Karpas-422 (cell line): ENCODE measurements around the gene RCSD1. TPM values are rescaled to one million over a fixed set of nuclear protein-coding genes. Genes with fewer than 3 reads are reported as not detected.
A peak's percentile ranks its signal among the peaks of the same experiment; 100 is the strongest.

ENCODE experiments used
- DNase-seq: peaks from one replicate; pipeline ENCODE4 v3.0.0-alpha.2; 2015
- H2AFZ ChIP-seq: fragments of 200-600 bp; sonication (generic); 2 replicates; pipeline ENCODE4 v1.6.1; 2014; ENCODE audit warnings: antibody characterized with exemption, low read length, mixed read lengths
- H3K27ac ChIP-seq: fragments of 200-600 bp; sonication (generic); 2 replicates; pipeline ENCODE4 v1.5.1; 2014; ENCODE audit warnings: mild to moderate bottlenecking, low read length, moderate library complexity
- H3K27me3 ChIP-seq: fragments of 200-600 bp; sonication (generic); 2 replicates; pipeline ENCODE4 v1.6.1; 2014; ENCODE audit warnings: low read length, mixed read lengths
- H3K36me3 ChIP-seq: fragments of 200-600 bp; sonication (generic); 2 replicates; pipeline ENCODE4 v1.6.1; 2014; ENCODE audit warnings: low read length, mixed read lengths; ENCODE audit not compliant: insufficient read depth
- H3K4me1 ChIP-seq: fragments of 200-600 bp; sonication (generic); 2 replicates; pipeline ENCODE4 v1.6.1; 2014; ENCODE audit warnings: mild to moderate bottlenecking, low read length, mixed read lengths
- H3K4me2 ChIP-seq: fragments of 200-600 bp; sonication (generic); 2 replicates; pipeline ENCODE4 v1.6.1; 2014; ENCODE audit warnings: low read length, low read depth, mild to moderate bottlenecking; ENCODE audit not compliant: poor library complexity, severe bottlenecking
- H3K4me3 ChIP-seq: fragments of 200-600 bp; sonication (generic); 2 replicates; pipeline ENCODE4 v1.5.1; 2014; ENCODE audit warnings: mild to moderate bottlenecking, antibody characterized with exemption, low read length, mixed read lengths
- H3K79me2 ChIP-seq: fragments of 200-600 bp; sonication (generic); 2 replicates; pipeline ENCODE4 v1.6.1; 2014; ENCODE audit warnings: mild to moderate bottlenecking, low read length, mixed read lengths
- H3K9ac ChIP-seq: fragments of 200-600 bp; sonication (generic); 2 replicates; pipeline ENCODE4 v1.6.0; 2014; ENCODE audit warnings: low read length
- H3K9me2 ChIP-seq: fragments of 200-600 bp; sonication (generic), shearing (Covaris generic); replicated peaks from 2 replicates; pipeline ENCODE4 v1.6.0; 2014; ENCODE audit warnings: mild to moderate bottlenecking, low read length, moderate library complexity; ENCODE audit not compliant: insufficient read depth
- H3K9me3 ChIP-seq: fragments of 300-700, 200-600 bp; sonication (generic); 2 replicates; pipeline ENCODE4 v1.6.1; 2014; ENCODE audit warnings: low read length, mixed read lengths
- H4K20me1 ChIP-seq: fragments of 200-600 bp; sonication (generic); 2 replicates; pipeline ENCODE4 v1.6.1; 2014; ENCODE audit warnings: mild to moderate bottlenecking, antibody characterized with exemption, low read length, low read depth; ENCODE audit not compliant: insufficient read depth
- total RNA-seq: library from RNA; depleted of rRNA; stranded (reverse); fragments of >200 nt; shearing (Covaris generic); gene quantifications from 2 replicates; pipeline ENCODE4 v1.2.3, GENCODE V29; 2014; ENCODE audit warnings: low replicate concordance

The RCSD1 gene
- total RNA-seq, 1 experiment from 2014 or later: 85.4 TPM

- H3K9me3 ChIP-seq: 0 out of 2 replicates have a peak, but pooled peaks cover 1% of the 10 kb centered on the region
- H3K27ac ChIP-seq: peak overlapping the region; percentile 40
- H3K4me1 ChIP-seq: peaks cover 62% of the 10 kb centered on the region
- H3K36me3 ChIP-seq: no peaks in the 10 kb centered on the region
- no peaks in the 10 kb centered on the region for H4K20me1 ChIP-seq
- peak overlapping the region; percentile 61 for H3K4me2 ChIP-seq
- H2AFZ ChIP-seq: peak overlapping the region; percentile 97
- H3K79me2 ChIP-seq: no peaks in the 10 kb centered on the region
- no peak for DNase-seq
- H3K27me3 ChIP-seq: no peaks in the 10 kb centered on the region
- H3K9me2 ChIP-seq: no peaks in the 10 kb centered on the region
- peak overlapping the region; percentile 24 for H3K4me3 ChIP-seq
- H3K9ac ChIP-seq: peak overlapping the region; percentile 50
These were observed 10.0 kb upstream of the RCSD1 start for GRCh38 chr1:167620002-167620401.

- no peak overlapping the region for H3K9ac ChIP-seq
- H3K4me2 ChIP-seq: no peak overlapping the region
- peaks cover 64% of the 10 kb centered on the region for H3K4me1 ChIP-seq
These were observed 8.2 kb upstream of the RCSD1 start for GRCh38 chr1:167621780-167622313.

GRCh38 chr1:167623951-167624350, 6.1 kb upstream of the RCSD1 start:
- no peak overlapping the region for H3K27ac ChIP-seq
- no peak overlapping the region for H3K9ac ChIP-seq
- H3K4me1 ChIP-seq: peaks cover 60% of the 10 kb centered on the region
- no peaks in the 10 kb centered on the region for H3K79me2 ChIP-seq
- H3K9me3 ChIP-seq: no peaks in the 10 kb centered on the region
- H3K4me2 ChIP-seq: no peak overlapping the region
- no peaks in the 10 kb centered on the region for H3K36me3 ChIP-seq
- DNase-seq: no peak
- H3K4me3 ChIP-seq: no peak overlapping the region
- H2AFZ ChIP-seq: no peak overlapping the region
- H4K20me1 ChIP-seq: no peaks in the 10 kb centered on the region
- no peaks in the 10 kb centered on the region for H3K27me3 ChIP-seq
- H3K9me2 ChIP-seq: no peaks in the 10 kb centered on the region

More at GRCh38 chr1:167621780-167622313, 8.2 kb upstream of the RCSD1 start:
- Histone ChIP-seq H3K9me2 (no peaks in the 10 kb centered on the region), H3K27ac (no peak overlapping the region), H3K27me3 (no peaks in the 10 kb centered on the region), H3K9me3 (no peaks in the 10 kb centered on the region), H3K79me2 (no peaks in the 10 kb centered on the region), H3K4me3 (no peak overlapping the region), H2AFZ (no peak overlapping the region; the same call in 1 of the 2 replicates), H3K36me3 (no peaks in the 10 kb centered on the region), H4K20me1 (no peaks in the 10 kb centered on the region)
- DNase-seq: no peak

GRCh38 chr1:167625040-167625823, 4.8 kb upstream of the RCSD1 start:
- Histone ChIP-seq H2AFZ (no peak overlapping the region), H3K4me1 (peaks cover 60% of the 10 kb centered on the region), H3K9ac (no peak overlapping the region), H3K27me3 (no peaks in the 10 kb centered on the region), H3K9me2 (no peaks in the 10 kb centered on the region), H3K36me3 (no peaks in the 10 kb centered on the region), H3K4me3 (no peak overlapping the region), H3K4me2 (no peak overlapping the region), H3K79me2 (peaks cover under 1% of the 10 kb centered on the region; the same call in 1 of the 2 replicates), H3K27ac (0 out of 2 replicates have a peak overlapping the region, but pooled peaks have one; percentile 21), H4K20me1 (no peaks in the 10 kb centered on the region), H3K9me3 (no peaks in the 10 kb centered on the region)
- no peak for DNase-seq

GRCh38 chr1:167627615-167627864, 2.5 kb upstream of the RCSD1 start:
- no peaks in the 10 kb centered on the region for H3K9me3 ChIP-seq
- peak overlapping the region; percentile 94 for H3K9ac ChIP-seq
- H3K4me1 ChIP-seq: peaks cover 66% of the 10 kb centered on the region
- no peak for DNase-seq
- peak overlapping the region; percentile 62 for H3K4me2 ChIP-seq
- H3K9me2 ChIP-seq: no peaks in the 10 kb centered on the region
- peak overlapping the region; percentile 93 for H3K27ac ChIP-seq
- H2AFZ ChIP-seq: peak overlapping the region; percentile 65; the same call in 1 of the 2 replicates
- H3K27me3 ChIP-seq: no peaks in the 10 kb centered on the region
- no peak overlapping the region for H3K4me3 ChIP-seq
- H3K79me2 ChIP-seq: peaks cover 23% of the 10 kb centered on the region
- no peaks in the 10 kb centered on the region for H3K36me3 ChIP-seq
- no peaks in the 10 kb centered on the region for H4K20me1 ChIP-seq

GRCh38 chr1:167627865-167628641, 2.0 kb upstream of the RCSD1 start:
- no peaks in the 10 kb centered on the region; the same call in 1 of the 2 replicates for H3K36me3 ChIP-seq
- peaks cover 27% of the 10 kb centered on the region for H3K79me2 ChIP-seq
- peak; percentile 85 for DNase-seq
- H3K4me1 ChIP-seq: peaks cover 66% of the 10 kb centered on the region
- H3K4me2 ChIP-seq: peak overlapping the region; percentile 62
- H3K9me2 ChIP-seq: no peaks in the 10 kb centered on the region
- H3K4me3 ChIP-seq: peak overlapping the region; percentile 24; the same call in 1 of the 2 replicates
- peak overlapping the region; percentile 65; the same call in 1 of the 2 replicates for H2AFZ ChIP-seq
- H3K9ac ChIP-seq: peak overlapping the region; percentile 94
- no peaks in the 10 kb centered on the region for H3K9me3 ChIP-seq
- H3K27ac ChIP-seq: peak overlapping the region; percentile 93
- H4K20me1 ChIP-seq: no peaks in the 10 kb centered on the region
- no peaks in the 10 kb centered on the region for H3K27me3 ChIP-seq

- no peaks in the 10 kb centered on the region for H3K27me3 ChIP-seq
- no peaks in the 10 kb centered on the region for H3K9me2 ChIP-seq
- H3K9ac ChIP-seq: peak overlapping the region; percentile 94
- H3K4me1 ChIP-seq: peaks cover 73% of the 10 kb centered on the region
- peak overlapping the region; percentile 93 for H3K27ac ChIP-seq
- H3K79me2 ChIP-seq: peaks cover 36% of the 10 kb centered on the region
- H3K4me2 ChIP-seq: peak overlapping the region; percentile 62
- peak overlapping the region; percentile 81 for H3K4me3 ChIP-seq
- no peaks in the 10 kb centered on the region; the same call in 1 of the 2 replicates for H3K36me3 ChIP-seq
- H2AFZ ChIP-seq: peak overlapping the region; percentile 19; the same call in 1 of the 2 replicates
- no peaks in the 10 kb centered on the region for H4K20me1 ChIP-seq
- peak; percentile 57 for DNase-seq
- H3K9me3 ChIP-seq: no peaks in the 10 kb centered on the region
These were observed 1.1 kb upstream of the RCSD1 start for GRCh38 chr1:167628741-167629515.
